H1 (cell line): Measurements from ENCODE around the gene UNC5B. TPM values are rescaled to one million over a fixed set of nuclear protein-coding genes. Genes with fewer than 3 reads are reported as not detected.

Experiments
- CTCF ChIA-PET: fragments of 300-600 bp; sonication (Branson Sonifier 250); formaldehyde crosslinking; loops from one replicate; lab custom pipeline; 2021; ENCODE audit not compliant: partially characterized antibody; lab: Charles Lee
- POLR2A ChIA-PET: fragments of 300-600 bp; sonication (Branson Sonifier 250); formaldehyde crosslinking; loops from one replicate; lab custom pipeline; 2021; ENCODE audit warnings: inconsistent platforms; ENCODE audit not compliant: partially characterized antibody; lab: Charles Lee
- DNase-seq, 2 experiments: peaks; one replicate each; pipeline versions ENCODE4 v3.0.0 to v3.0.0-alpha.2; 2010 to 2022; ENCODE audit warnings: low spot score in 2 of 2, low read depth in 1 of 2, mixed read lengths in 1 of 2
- FAIRE-seq: peaks from 2 replicates; lab custom pipeline; 2011; peaks lifted over from hg19 to GRCh38; lab: Jason Lieb, UNC
- H2AFZ ChIP-seq: 2 replicates; pipeline ENCODE4 v1.8.1; 2012; ENCODE audit warnings: low read length, inconsistent platforms
- H2AK5ac ChIP-seq: 2 replicates; pipeline ENCODE4 v1.6.1; 2013; ENCODE audit warnings: low read depth, low read length
- H2BK120ac ChIP-seq: replicated peaks from 2 replicates; pipeline ENCODE3; 2013; ENCODE audit warnings: low read depth, low read length, inconsistent platforms
- H2BK12ac ChIP-seq: 2 replicates; pipeline ENCODE4 v1.6.1; 2013; ENCODE audit warnings: low read depth, low read length
- H2BK15ac ChIP-seq: 2 replicates; pipeline ENCODE4 v1.6.1; 2013; ENCODE audit warnings: low read length
- H2BK20ac ChIP-seq: 2 replicates; pipeline ENCODE4 v1.6.1; 2013; ENCODE audit warnings: low read length
- H2BK5ac ChIP-seq: 2 replicates; pipeline ENCODE4 v1.6.1; 2013; ENCODE audit warnings: low read depth, low read length
- H3K14ac ChIP-seq: 2 replicates; pipeline ENCODE4 v1.6.1; 2013; ENCODE audit warnings: inconsistent platforms; ENCODE audit not compliant: insufficient read length
- H3K18ac ChIP-seq: 2 replicates; pipeline ENCODE4 v1.6.1; 2013; ENCODE audit warnings: low read length; ENCODE audit errors: extremely low read depth
- H3K23ac ChIP-seq: 2 replicates; pipeline ENCODE4 v1.6.1; 2013; ENCODE audit warnings: inconsistent platforms; ENCODE audit not compliant: insufficient read length
- H3K23me2 ChIP-seq: 2 replicates; pipeline ENCODE4 v1.6.1; 2013; ENCODE audit warnings: low read depth, low read length
- H3K27ac ChIP-seq: 2 replicates; pipeline ENCODE4 v1.6.1; 2011; ENCODE audit warnings: low read depth, low read length, inconsistent platforms
- H3K27me3 ChIP-seq, 4 experiments: replicated peaks in 1 of 4; 1 replicate in 1 of 4; 2 replicates in 3 of 4; pipeline versions ENCODE4 v1.6.1 to v1.8.1; 2011 to 2013; ENCODE audit warnings: low read length in 3 of 4, mild to moderate bottlenecking in 3 of 4, inconsistent platforms in 2 of 4, mixed read lengths in 2 of 4, moderate library complexity in 1 of 4; ENCODE audit not compliant: control insufficient read depth in 3 of 4, insufficient read depth in 3 of 4; ENCODE audit errors: extremely low read depth in 1 of 4
- H3K36me3 ChIP-seq, 4 experiments: 2 replicates each; pipeline versions ENCODE4 v1.6.1 to v1.8.1; 2011 to 2013; ENCODE audit warnings: mild to moderate bottlenecking in 4 of 4, low read length in 3 of 4, moderate library complexity in 2 of 4, control low read depth in 1 of 4, inconsistent platforms in 1 of 4; ENCODE audit not compliant: insufficient read depth in 4 of 4, control insufficient read depth in 2 of 4
- H3K4ac ChIP-seq: replicated peaks from 2 replicates; pipeline ENCODE3; 2013; ENCODE audit warnings: low read length, low read depth, mixed read lengths, inconsistent platforms; ENCODE audit not compliant: insufficient read length
- H3K4me1 ChIP-seq, 4 experiments: replicated peaks in 1 of 4; 1 replicate in 1 of 4; 2 replicates in 3 of 4; pipeline versions ENCODE4 v1.6.1 to v1.8.1; 2011 to 2013; ENCODE audit warnings: low read length in 3 of 4, inconsistent platforms in 2 of 4, mixed read lengths in 1 of 4; ENCODE audit not compliant: insufficient read depth in 4 of 4, control insufficient read depth in 3 of 4
- H3K4me2 ChIP-seq, 2 experiments: 2 replicates each; pipeline versions ENCODE4 v1.6.1 to v1.8.1; 2011 to 2013; ENCODE audit warnings: low read depth in 2 of 2, low read length in 2 of 2, control low read depth in 1 of 2, inconsistent platforms in 1 of 2, mild to moderate bottlenecking in 1 of 2; ENCODE audit not compliant: insufficient read depth in 1 of 2
- H3K4me3 ChIP-seq, 4 experiments: fragments of 200-600, 300-600 bp in 1 of 4; sonication (generic), shearing (Covaris generic), sonication (Bioruptor Twin) in 1 of 4; 2 replicates each; pipeline versions ENCODE4 v1.5.1 to v1.8.1; 2011 to 2016; ENCODE audit warnings: low read length in 4 of 4, low read depth in 3 of 4, control low read depth in 2 of 4, inconsistent platforms in 2 of 4, mild to moderate bottlenecking in 2 of 4, mixed read lengths in 1 of 4, moderate library complexity in 1 of 4; ENCODE audit not compliant: insufficient read depth in 2 of 4; ENCODE audit errors: extremely low read depth in 1 of 4
- H3K56ac ChIP-seq: replicated peaks from 2 replicates; pipeline ENCODE3; 2013; ENCODE audit warnings: low read depth, mild to moderate bottlenecking, mixed read lengths, low read length, inconsistent platforms; ENCODE audit not compliant: insufficient read length
- H3K79me1 ChIP-seq: 2 replicates; pipeline ENCODE4 v1.6.1; 2013; ENCODE audit warnings: low read depth, low read length, control low read depth
- H3K79me2 ChIP-seq, 2 experiments: 2 replicates each; pipeline versions ENCODE4 v1.6.1 to v1.8.1; 2012 to 2013; ENCODE audit warnings: low read length in 2 of 2, mild to moderate bottlenecking in 2 of 2, inconsistent platforms in 1 of 2; ENCODE audit not compliant: insufficient read depth in 2 of 2, control insufficient read depth in 1 of 2
- H3K9ac ChIP-seq, 4 experiments: replicated peaks in 1 of 4; 1 replicate in 1 of 4; 2 replicates in 3 of 4; pipeline versions ENCODE4 v1.6.1 to v1.8.1; 2011 to 2013; ENCODE audit warnings: low read depth in 3 of 4, low read length in 3 of 4, control low read depth in 2 of 4, mild to moderate bottlenecking in 2 of 4, moderate library complexity in 2 of 4, inconsistent platforms in 1 of 4; ENCODE audit errors: extremely low read depth in 1 of 4
- H3K9me3 ChIP-seq, 2 experiments: 2 replicates each; pipeline versions ENCODE4 v1.6.1 to v1.8.1; 2012 to 2013; ENCODE audit warnings: mild to moderate bottlenecking in 2 of 2, moderate library complexity in 2 of 2, control low read depth in 1 of 2, inconsistent platforms in 1 of 2, low read depth in 1 of 2, low read length in 1 of 2, mixed read lengths in 1 of 2; ENCODE audit not compliant: insufficient read depth in 2 of 2
- H4K20me1 ChIP-seq, 2 experiments: replicated peaks in 1 of 2; 2 replicates each; pipeline versions ENCODE3 to v1.8.1; 2011 to 2013; ENCODE audit warnings: inconsistent platforms in 2 of 2, low read length in 2 of 2, mild to moderate bottlenecking in 1 of 2; ENCODE audit not compliant: insufficient read depth in 2 of 2, control insufficient read depth in 1 of 2
- H4K5ac ChIP-seq: 2 replicates; pipeline ENCODE4 v1.6.1; 2013; ENCODE audit warnings: low read length, low read depth, mixed read lengths, inconsistent platforms; ENCODE audit not compliant: insufficient read length
- H4K8ac ChIP-seq: 2 replicates; pipeline ENCODE4 v1.8.0; 2013; ENCODE audit warnings: mild to moderate bottlenecking, moderate library complexity, low read length, inconsistent platforms; ENCODE audit not compliant: insufficient read depth; ENCODE audit errors: extremely low read depth
- H4K91ac ChIP-seq: replicated peaks from 2 replicates; pipeline ENCODE3; 2013; ENCODE audit warnings: low read length, mixed read lengths, inconsistent platforms; ENCODE audit not compliant: insufficient read length
- SP2 ChIP-seq: IDR thresholded peaks from 2 replicates; pipeline ENCODE4 v1.6.1; 2012; ENCODE audit warnings: mild to moderate bottlenecking, low read length, inconsistent platforms
- WGBS, 2 experiments: shearing (Covaris generic) in 1 of 2; methylation state at CpG; one replicate each; pipeline versions ENCODE4 v1.1.6 to v1.1.7; 2013 to 2015; ENCODE audit warnings: low lambda C conversion rate in 2 of 2, mixed read lengths in 2 of 2, inconsistent platforms in 1 of 2, low coverage in 1 of 2, missing lambda C conversion rate in 1 of 2; ENCODE audit not compliant: insufficient replicate concordance in 2 of 2, insufficient coverage in 1 of 2, insufficient read length in 1 of 2; ENCODE audit errors: extremely low coverage in 1 of 2, missing lambda C conversion rate in 1 of 2; 5-methylcytosine and 5-hydroxymethylcytosine counted together
- polyA plus RNA-seq, 7 experiments: library from polyadenylated mRNA; depleted of rRNA in 3 of 7; stranded (reverse) in 5 of 7; unstranded in 2 of 7; fragments of >200 nt in 5 of 7; fragments of 200-250 nt in 2 of 7; gene quantifications; 1 replicate in 5 of 7; 2 replicates in 1 of 7; 4 replicates in 1 of 7; pipeline versions ENCODE4 v1.2.1 to v1.2.3, GENCODE V29; 2011 to 2013; ENCODE audit warnings: missing spikeins in 2 of 7, mixed read lengths in 2 of 7
- total RNA-seq: library from RNA; stranded (reverse); fragmentation: NEBNext Ultra II Directional; extraction: Animal tissue kit (Norgen Biotek cat#: 25700); gene quantifications from 2 replicates; pipeline ENCODE4 v1.2.1, GENCODE V29; 2021

The UNC5B gene
- total and polyA plus RNA-seq, 2 of the 8 experiments (the other 6 are each of a cell fraction or from before 2014, with no cell fraction given), result 27.9 to 31.8 TPM

DNA sequence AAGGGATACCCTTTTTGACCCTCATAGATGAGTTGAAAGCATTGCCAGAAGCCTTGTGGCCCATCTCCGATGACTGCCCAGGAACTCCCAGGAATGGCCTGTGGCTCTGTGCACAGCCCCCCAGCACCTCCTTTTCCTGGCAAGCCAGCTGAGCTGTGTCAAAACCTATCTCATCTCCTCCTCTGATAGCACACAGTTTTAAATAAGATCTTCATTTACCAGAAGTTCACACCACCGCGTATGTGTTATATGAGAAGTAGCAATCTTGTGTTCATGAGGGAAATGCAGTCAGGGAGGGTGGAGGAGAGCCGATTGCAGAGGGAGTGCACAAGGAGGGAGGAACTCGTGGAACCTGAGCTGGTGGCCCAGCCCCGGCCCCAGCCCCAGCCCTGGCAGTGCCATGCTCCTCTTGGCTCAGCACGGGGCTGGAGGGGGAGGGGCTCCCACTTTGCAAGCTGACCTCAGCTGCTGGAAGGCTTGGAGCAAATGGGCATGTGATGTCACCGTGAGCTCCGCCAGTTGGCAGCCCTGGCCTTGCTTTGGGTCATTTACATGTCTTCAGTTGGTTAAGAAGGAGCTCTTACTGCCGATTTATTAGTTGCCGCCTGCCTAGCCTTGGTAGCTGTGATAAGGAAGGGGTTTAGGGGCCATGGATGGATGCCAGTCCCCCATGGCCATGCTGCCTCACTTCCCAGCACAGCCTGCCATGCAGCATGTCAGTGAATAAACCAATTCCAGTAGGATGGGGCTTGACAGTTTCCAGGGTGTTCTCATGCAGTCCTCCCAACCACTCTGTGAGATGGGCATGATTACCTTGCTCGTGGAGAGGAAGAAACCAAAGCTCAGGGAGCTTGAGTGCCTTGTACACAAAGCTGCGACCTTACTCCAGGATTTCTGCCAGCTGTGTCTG lies 20.0 kb downstream of the UNC5B start:
- CTCF ChIA-PET, result interaction anchor here (0.6 to 7.2 kb wide), 12 partner anchors 8 to 1088 kb away, joined by 3 to 58 read pairs (median 4); no protein-coding TSS in a partner anchor
- H3K79me1 ChIP-seq, result peaks cover 11% of the 10 kb centered on the region
- H3K18ac ChIP-seq, result 0 out of 2 replicates have a peak overlapping the region, but pooled peaks have one; percentile 32
- DNase-seq, result no peak
- H3K23ac ChIP-seq, result no peak overlapping the region
- 0 out of 2 replicates have a peak overlapping the region, but pooled peaks have one; percentile 36 for H2BK15ac ChIP-seq
- no peak overlapping the region for H4K5ac ChIP-seq
- peaks cover 8 to 17% of the 10 kb centered on the region in 2 experiments for H4K20me1 ChIP-seq
- no peak overlapping the region for H3K4ac ChIP-seq
- H2BK5ac ChIP-seq, result 0 out of 2 replicates have a peak overlapping the region, but pooled peaks have one; percentile 8
- no peak overlapping the region for H3K4me2 ChIP-seq
- 0 out of 2 replicates have a peak overlapping the region, but pooled peaks have one; percentile 28 for H2AK5ac ChIP-seq
- no peaks in the 10 kb centered on the region for H3K9me3 ChIP-seq
- no peak overlapping the region for H3K27ac ChIP-seq
- H3K14ac ChIP-seq, result no peak overlapping the region
- H3K79me2 ChIP-seq, result peaks cover 0 to 20% of the 10 kb centered on the region in 2 experiments; a peak in 1 of 4 replicates
- no peak overlapping the region for H2AFZ ChIP-seq
- H4K91ac ChIP-seq, result no peak overlapping the region
- peaks cover 5 to 19% (median 13%) of the 10 kb centered on the region in 4 experiments for H3K4me1 ChIP-seq
- H2BK120ac ChIP-seq, result no peak overlapping the region
- 90% methylated on average over 13 of the region's 13 CpGs; no CpG with 5 or more reads in 1 of the 2 experiments for WGBS, 2 experiments
- H3K9ac ChIP-seq, result no peak overlapping the region
- no peak overlapping the region; the same call in 1 of the 2 replicates for H4K8ac ChIP-seq
- no peaks in the 10 kb centered on the region for H3K36me3 ChIP-seq
- no peak for FAIRE-seq
- H3K27me3 ChIP-seq, result 0 out of 7 replicates have a peak, but pooled peaks cover 0 to 2% (median 0%) of the 10 kb centered on the region in 4 experiments
- 0 out of 2 replicates have a peak overlapping the region, but pooled peaks have one; percentile 72 for H2BK20ac ChIP-seq
- no peak for TF ChIP-seq SP2
- H2BK12ac ChIP-seq, result peak overlapping the region; percentile 39; the same call in 1 of the 2 replicates
- POLR2A ChIA-PET, result interaction anchor here (0.6 to 3.9 kb wide), 5 partner anchors 14 to 111 kb away, joined by 3 to 14 read pairs (median 3); partner anchors contain the start of gene UNC5B
- H3K23me2 ChIP-seq, result no peaks in the 10 kb centered on the region
- no peak overlapping the region; a peak in 1 of 8 replicates for H3K4me3 ChIP-seq
- no peak overlapping the region for H3K56ac ChIP-seq
